WERI-Rb-1 (cell line): Measurements from ENCODE around the gene S100B.

ENCODE experiments used
- DNase-seq: peaks from one replicate; pipeline ENCODE4 v3.0.0-alpha.2; 2020
- H3K27ac ChIP-seq: fragments of 250-450 bp; sonication (Bioruptor Pico); 2 replicates; pipeline ENCODE4 v1.5.1; 2020; ENCODE audit warnings: mild to moderate bottlenecking, moderate library complexity
- H3K27me3 ChIP-seq: fragments of 250-450 bp; sonication (Bioruptor Pico); 2 replicates; pipeline ENCODE4 v1.5.1; 2021; ENCODE audit warnings: mild to moderate bottlenecking, low read depth, moderate library complexity; ENCODE audit not compliant: insufficient read depth, severe bottlenecking
- H3K36me3 ChIP-seq: fragments of 250-450 bp; sonication (Bioruptor Pico); 2 replicates; pipeline ENCODE4 v1.5.1; 2020; ENCODE audit warnings: mild to moderate bottlenecking, moderate library complexity
- H3K4me3 ChIP-seq: 2 replicates; pipeline ENCODE4 v1.5.1; 2011; ENCODE audit warnings: low read depth, mild to moderate bottlenecking, control low read depth, low read length
- H3K9me3 ChIP-seq: fragments of 250-450 bp; sonication (Bioruptor Pico); 2 replicates; pipeline ENCODE4 v1.5.1; 2021; ENCODE audit warnings: mild to moderate bottlenecking, moderate library complexity; ENCODE audit not compliant: severe bottlenecking
- CTCF ChIP-seq: IDR thresholded peaks from 2 replicates; pipeline ENCODE4 v1.5.1; 2011; ENCODE audit warnings: low read depth, mild to moderate bottlenecking, control low read depth, inconsistent platforms, low read length

S100B gene

GRCh38 chr21:46561445-46562090 is 43.3 kb downstream of the S100B start:
- DNase-seq: no peak
- Histone ChIP-seq H3K27ac (no peak overlapping the region), H3K9me3 (no peaks in the 10 kb centered on the region), H3K27me3 (no peaks in the 10 kb centered on the region), H3K36me3 (peaks cover 59% of the 10 kb centered on the region), H3K4me3 (no peak overlapping the region)
- no peak for TF ChIP-seq CTCF

- no peak overlapping the region for H3K4me3 ChIP-seq
- H3K27ac ChIP-seq: no peak overlapping the region
- no peak for TF ChIP-seq CTCF
These were observed 44.1 kb downstream of the S100B start for GRCh38 chr21:46560568-46561444.

GRCh38 chr21:46559291-46559983 is 45.4 kb downstream of the S100B start:
- Histone ChIP-seq H3K4me3 (no peak overlapping the region), H3K9me3 (no peaks in the 10 kb centered on the region), H3K27ac (no peak overlapping the region), H3K36me3 (peaks cover 62% of the 10 kb centered on the region), H3K27me3 (no peaks in the 10 kb centered on the region)
- no peak for TF ChIP-seq CTCF
- no peak for DNase-seq

More at GRCh38 chr21:46560568-46561444, 44.1 kb downstream of the S100B start:
- Histone ChIP-seq H3K9me3 (no peaks in the 10 kb centered on the region), H3K27me3 (no peaks in the 10 kb centered on the region), H3K36me3 (peaks cover 57% of the 10 kb centered on the region)
- DNase-seq: no peak

- no peak overlapping the region for H3K4me3 ChIP-seq
- peaks cover 58% of the 10 kb centered on the region for H3K36me3 ChIP-seq
- no peak overlapping the region for H3K27ac ChIP-seq
- H3K27me3 ChIP-seq: no peaks in the 10 kb centered on the region
- TF ChIP-seq CTCF: no peak
- no peak for DNase-seq
- H3K9me3 ChIP-seq: no peaks in the 10 kb centered on the region
These were observed 46.9 kb downstream of the S100B start for GRCh38 chr21:46557919-46558392.

GRCh38 chr21:46557469-46557868 is 47.4 kb downstream of the S100B start:
- peaks cover 55% of the 10 kb centered on the region for H3K36me3 ChIP-seq
- H3K27me3 ChIP-seq: no peaks in the 10 kb centered on the region
- DNase-seq: no peak

More at GRCh38 chr21:46557469-46557868, 47.4 kb downstream of the S100B start:
- Histone ChIP-seq H3K27ac (no peak overlapping the region), H3K9me3 (no peaks in the 10 kb centered on the region), H3K4me3 (no peak overlapping the region)
- TF ChIP-seq CTCF: no peak
